Endothelial cell (in vitro differentiated cells): Measurements from ENCODE around the gene SIRT3. TPM values are rescaled to one million over a fixed set of nuclear protein-coding genes. Genes with fewer than 3 reads are reported as not detected.

Experiments used
- DNase-seq: peaks from one replicate; pipeline ENCODE4 v3.0.0; 2021; ENCODE audit warnings: low spot score
- H3K27ac Mint-ChIP-seq: one replicate; pipeline ENCODE4 v1.8.0; 2021; ENCODE audit warnings: mixed read lengths, inconsistent platforms; ENCODE audit not compliant: unreplicated experiment
- H3K27me3 Mint-ChIP-seq: one replicate; pipeline ENCODE4 v1.8.0; 2021; ENCODE audit warnings: mild to moderate bottlenecking, moderate library complexity, mixed read lengths, inconsistent platforms; ENCODE audit not compliant: unreplicated experiment
- H3K36me3 Mint-ChIP-seq: one replicate; pipeline ENCODE4 v1.8.0; 2021; ENCODE audit warnings: mild to moderate bottlenecking, low read depth, mixed read lengths, inconsistent platforms; ENCODE audit not compliant: unreplicated experiment
- H3K4me1 Mint-ChIP-seq: one replicate; pipeline ENCODE4 v1.8.0; 2021; ENCODE audit warnings: mild to moderate bottlenecking, mixed read lengths, inconsistent platforms; ENCODE audit not compliant: unreplicated experiment
- H3K4me3 Mint-ChIP-seq: one replicate; pipeline ENCODE4 v1.8.0; 2021; ENCODE audit warnings: mild to moderate bottlenecking, mixed read lengths, inconsistent platforms; ENCODE audit not compliant: unreplicated experiment
- H3K9me3 Mint-ChIP-seq: one replicate; pipeline ENCODE4 v1.8.0; 2021; ENCODE audit warnings: mixed read lengths, inconsistent platforms; ENCODE audit not compliant: unreplicated experiment
- CTCF ChIP-seq: fragments of 200-600 bp; sonication (generic); IDR thresholded peaks from one replicate; pipeline ENCODE4 v1.5.0; 2021; ENCODE audit warnings: antibody characterized with exemption; ENCODE audit not compliant: unreplicated experiment
- total RNA-seq: library from RNA; stranded (reverse); fragmentation: NEBNext Ultra II Directional; extraction: Animal tissue kit (Norgen Biotek cat#: 25700); gene quantifications from one replicate; pipeline ENCODE4 v1.2.1, GENCODE V29; 2021; ENCODE audit not compliant: unreplicated experiment

Gene SIRT3
- total RNA-seq, 1 donor from 2014 or later, result 23.4 TPM

- H3K4me3 Mint-ChIP-seq, result no peak overlapping the region
- no peak overlapping the region for H3K27ac Mint-ChIP-seq
- no peak for TF ChIP-seq CTCF
Observed at GRCh38 chr11:212150-213100, 23.7 kb downstream of the SIRT3 start.

GRCh38 chr11:211741-212140, 24.4 kb downstream of the SIRT3 start:
- Mint-ChIP-seq H3K27ac (no peak overlapping the region), H3K9me3 (no peaks in the 10 kb centered on the region), H3K36me3 (peaks cover 27% of the 10 kb centered on the region), H3K4me1 (peaks cover 16% of the 10 kb centered on the region), H3K4me3 (no peak overlapping the region), H3K27me3 (peaks cover 18% of the 10 kb centered on the region)
- DNase-seq, result no peak
- no peak for TF ChIP-seq CTCF

More at GRCh38 chr11:212150-213100, 23.7 kb downstream of the SIRT3 start:
- peaks cover 16% of the 10 kb centered on the region for H3K27me3 Mint-ChIP-seq
- DNase-seq, result no peak
- H3K9me3 Mint-ChIP-seq, result no peaks in the 10 kb centered on the region
- H3K4me1 Mint-ChIP-seq, result peaks cover 15% of the 10 kb centered on the region
- H3K36me3 Mint-ChIP-seq, result peaks cover 26% of the 10 kb centered on the region

GRCh38 chr11:211295-211694, 24.8 kb downstream of the SIRT3 start:
- Mint-ChIP-seq H3K27me3 (peaks cover 20% of the 10 kb centered on the region), H3K9me3 (no peaks in the 10 kb centered on the region), H3K27ac (peak overlapping the region; percentile 61), H3K4me3 (peak overlapping the region; percentile 65), H3K4me1 (peaks cover 20% of the 10 kb centered on the region), H3K36me3 (peaks cover 27% of the 10 kb centered on the region)
- TF ChIP-seq CTCF, result no peak
- no peak for DNase-seq

GRCh38 chr11:210803-211180, 25.4 kb downstream of the SIRT3 start:
- Mint-ChIP-seq H3K4me3 (no peak overlapping the region), H3K9me3 (no peaks in the 10 kb centered on the region), H3K27ac (no peak overlapping the region), H3K36me3 (peaks cover 27% of the 10 kb centered on the region), H3K4me1 (peaks cover 25% of the 10 kb centered on the region), H3K27me3 (peaks cover 20% of the 10 kb centered on the region)
- TF ChIP-seq CTCF, result no peak
- no peak for DNase-seq
